ENCODE results near the gene MRGPRF.

MRGPRF gene

GRCh38 chr11:69003866-69004367, 9.1 kb downstream of the MRGPRF start:
- Histone ChIP-seq H3K27me3 (ENCODE audit: insufficient read depth, low read depth, severe bottlenecking) (no peaks in the 10 kb centered on the region), H3K36me3 (no peaks in the 10 kb centered on the region), H3K9me3 (ENCODE audit: severe bottlenecking) (no peaks in the 10 kb centered on the region), H3K27ac (no peak overlapping the region), H3K4me3 (ENCODE audit: low read depth, low read length) (no peak overlapping the region)
- no peak for TF ChIP-seq CTCF (IDR thresholded peaks at IDR 0.05; ENCODE audit: low read depth, low read length)
- DNase-seq: no peak

- no peaks in the 10 kb centered on the region for H3K36me3 ChIP-seq
- H3K9me3 ChIP-seq (ENCODE audit: severe bottlenecking): no peaks in the 10 kb centered on the region
- no peak overlapping the region for H3K4me3 ChIP-seq (ENCODE audit: low read depth, low read length)
- H3K27me3 ChIP-seq (ENCODE audit: insufficient read depth, low read depth, severe bottlenecking): no peaks in the 10 kb centered on the region
- no peak for TF ChIP-seq CTCF (IDR thresholded peaks at IDR 0.05; ENCODE audit: low read depth, low read length)
- no peak overlapping the region for H3K27ac ChIP-seq
- DNase-seq: no peak
These were observed 9.7 kb downstream of the MRGPRF start for GRCh38 chr11:69003301-69003865.

GRCh38 chr11:69002570-69003231, 10.3 kb downstream of the MRGPRF start:
- no peak overlapping the region for H3K4me3 ChIP-seq (ENCODE audit: low read depth, low read length)

GRCh38 chr11:69002110-69002569, 10.9 kb downstream of the MRGPRF start:
- H3K27ac ChIP-seq: no peak overlapping the region
- no peaks in the 10 kb centered on the region for H3K9me3 ChIP-seq (ENCODE audit: severe bottlenecking)
- H3K36me3 ChIP-seq: no peaks in the 10 kb centered on the region
- no peak overlapping the region for H3K4me3 ChIP-seq (ENCODE audit: low read depth, low read length)
- H3K27me3 ChIP-seq (ENCODE audit: insufficient read depth, low read depth, severe bottlenecking): no peaks in the 10 kb centered on the region
- TF ChIP-seq CTCF (IDR thresholded peaks at IDR 0.05; ENCODE audit: low read depth, low read length): no peak
- DNase-seq: no peak

More at GRCh38 chr11:69002570-69003231, 10.3 kb downstream of the MRGPRF start:
- no peak for TF ChIP-seq CTCF (IDR thresholded peaks at IDR 0.05; ENCODE audit: low read depth, low read length)
- no peaks in the 10 kb centered on the region for H3K27me3 ChIP-seq (ENCODE audit: insufficient read depth, low read depth, severe bottlenecking)
- no peaks in the 10 kb centered on the region for H3K9me3 ChIP-seq (ENCODE audit: severe bottlenecking)
- no peak overlapping the region for H3K27ac ChIP-seq
- H3K36me3 ChIP-seq: no peaks in the 10 kb centered on the region
- DNase-seq: no peak

GRCh38 chr11:69001243-69002081, 11.6 kb downstream of the MRGPRF start:
- Histone ChIP-seq H3K9me3 (ENCODE audit: severe bottlenecking) (no peaks in the 10 kb centered on the region), H3K4me3 (ENCODE audit: low read depth, low read length) (no peak overlapping the region), H3K27me3 (ENCODE audit: insufficient read depth, low read depth, severe bottlenecking) (no peaks in the 10 kb centered on the region), H3K36me3 (no peaks in the 10 kb centered on the region), H3K27ac (no peak overlapping the region)
- DNase-seq: no peak
- no peak for TF ChIP-seq CTCF (IDR thresholded peaks at IDR 0.05; ENCODE audit: low read depth, low read length)

Data from WERI-Rb-1 (cell line).